ENCODE results near the gene HS6ST3.
"Not testable (repeated sequence)": the region's sequence is repeated elsewhere in the genome, so short reads cannot be mapped to it uniquely, and the experiment has no call there.

Gene HS6ST3

DNA sequence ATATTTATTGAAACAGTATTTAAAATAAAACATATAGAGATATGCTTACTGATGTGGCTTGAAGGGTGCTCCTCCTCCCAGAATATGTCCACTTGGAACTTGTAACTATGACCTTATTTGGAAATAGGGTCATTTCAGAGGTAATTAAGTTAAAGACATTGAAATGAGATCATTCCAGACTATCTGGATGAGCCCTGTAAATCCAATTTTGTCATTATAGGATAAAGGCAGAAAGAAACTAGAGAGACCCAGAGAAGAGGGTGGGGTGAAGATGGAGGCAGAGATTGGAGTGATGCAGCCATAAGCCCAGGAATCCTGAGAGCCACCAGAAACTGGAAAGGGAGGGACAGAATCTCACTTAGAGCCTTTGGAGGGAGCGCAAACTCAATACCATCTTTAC lies 661.2 kb downstream of the HS6ST3 start:
- DNase-seq: no peak

- DNase-seq: no peak
Measured at GRCh38 chr13:96762876-96763275, 673.0 kb downstream of the HS6ST3 start.

- no peak for DNase-seq
Measured at GRCh38 chr13:96766306-96766705, 676.4 kb downstream of the HS6ST3 start.

GRCh38 chr13:96768524-96768923 lies 678.6 kb downstream of the HS6ST3 start:
- no peak for DNase-seq

DNA sequence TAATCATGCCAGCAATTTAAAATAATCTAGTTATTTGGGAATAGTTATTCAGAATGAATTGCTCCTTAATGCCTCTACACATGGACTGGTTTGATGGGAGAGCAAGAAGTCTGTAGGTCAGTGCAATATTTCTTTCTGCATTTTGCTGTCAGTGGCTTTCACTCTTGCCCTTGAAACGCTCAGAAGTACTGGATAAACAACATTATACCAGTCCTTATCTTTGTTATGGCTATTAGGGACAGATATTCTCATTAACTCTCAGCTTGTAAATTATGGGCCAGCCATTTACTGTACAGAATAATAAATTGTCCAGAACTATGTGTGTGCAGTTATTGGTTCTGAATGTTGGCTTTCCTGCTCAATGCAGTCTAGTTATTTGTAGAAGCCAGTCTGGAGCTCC lies 680.0 kb downstream of the HS6ST3 start:
- DNase-seq: no peak

DNA sequence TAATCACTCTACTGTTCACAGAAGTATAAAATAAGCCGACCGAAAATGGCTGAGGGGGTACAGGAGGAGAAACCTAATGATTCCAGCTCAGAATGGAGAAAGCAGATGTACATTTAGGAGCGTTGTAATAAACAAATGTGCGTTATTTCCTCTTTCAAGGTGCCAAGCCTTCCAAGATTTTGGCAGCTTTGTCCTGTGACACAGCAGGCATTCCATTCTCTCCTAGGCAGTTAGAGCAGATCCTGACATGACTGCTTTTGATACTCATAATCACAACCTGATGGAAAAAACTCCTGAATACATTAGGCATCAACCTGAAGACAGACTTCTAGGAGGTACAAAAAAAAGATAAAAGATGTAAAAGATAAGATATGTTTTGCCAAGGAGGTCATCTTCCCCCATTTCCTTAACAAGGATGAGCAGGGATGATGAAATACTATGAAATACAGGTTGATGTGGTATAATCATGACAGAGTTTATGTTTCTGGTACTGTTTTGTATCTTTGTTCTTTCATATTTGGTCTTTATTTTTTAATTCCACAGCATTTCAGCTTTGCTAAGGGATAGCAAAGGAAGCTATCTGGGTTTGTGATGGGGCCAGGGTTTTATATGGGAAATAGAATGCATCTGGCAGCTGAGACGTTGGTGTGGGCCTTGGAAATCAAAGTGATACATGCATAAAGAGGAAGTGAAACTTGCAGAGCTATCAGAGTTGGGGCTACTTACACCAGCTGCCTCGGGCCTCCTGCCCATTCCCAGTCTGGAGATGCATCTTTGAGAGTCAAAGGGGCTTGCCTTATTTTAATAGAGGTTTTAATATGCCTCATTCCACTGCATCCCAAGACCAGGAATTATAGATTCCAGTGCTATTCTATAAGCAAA lies 681.8 kb downstream of the HS6ST3 start:
- no peak for DNase-seq

GRCh38 chr13:96772426-96772825 lies 682.5 kb downstream of the HS6ST3 start:
- DNase-seq: no peak

GRCh38 chr13:96778302-96778701 lies 688.4 kb downstream of the HS6ST3 start:
- not testable (repeated sequence) for DNase-seq

DNA sequence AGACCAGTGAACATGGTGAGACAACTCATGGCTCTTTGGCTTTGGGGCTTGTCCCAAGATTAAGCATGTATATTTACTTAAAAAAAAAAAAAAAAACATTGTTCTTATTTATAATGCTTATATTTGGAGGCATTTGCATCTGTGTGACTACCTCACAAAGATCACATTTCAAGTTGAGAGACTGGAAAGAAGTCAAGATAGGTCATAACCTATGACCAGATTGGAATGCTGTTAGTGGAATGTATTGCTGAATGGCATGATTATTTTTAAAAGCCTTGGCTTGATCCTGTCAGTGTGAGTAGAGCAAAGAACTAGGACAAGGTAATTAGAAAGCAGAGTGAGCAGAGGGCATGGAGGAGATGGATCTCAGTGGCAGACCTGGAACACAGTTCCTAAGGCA lies 689.8 kb downstream of the HS6ST3 start:
- no peak for DNase-seq

DNA sequence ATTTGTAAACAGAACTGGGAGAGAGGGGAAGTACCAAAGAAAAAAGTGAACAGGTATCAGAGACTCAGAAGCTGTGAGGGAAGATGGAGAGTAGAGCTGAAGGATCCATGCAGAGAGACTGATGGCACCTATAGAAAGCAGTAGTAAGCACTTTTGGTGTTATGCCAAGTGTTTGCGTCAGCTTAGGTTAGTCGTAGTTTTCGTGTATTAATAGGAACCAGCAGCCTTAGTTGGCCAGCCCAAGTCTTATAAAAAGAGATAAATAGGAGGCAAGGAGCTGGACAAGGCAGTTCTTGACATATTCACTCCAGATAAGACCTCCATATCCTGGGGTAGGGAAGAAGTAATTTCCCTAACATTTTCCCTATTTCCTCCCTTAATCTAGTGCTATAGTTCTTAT lies 690.2 kb downstream of the HS6ST3 start:
- DNase-seq: no peak

DNA sequence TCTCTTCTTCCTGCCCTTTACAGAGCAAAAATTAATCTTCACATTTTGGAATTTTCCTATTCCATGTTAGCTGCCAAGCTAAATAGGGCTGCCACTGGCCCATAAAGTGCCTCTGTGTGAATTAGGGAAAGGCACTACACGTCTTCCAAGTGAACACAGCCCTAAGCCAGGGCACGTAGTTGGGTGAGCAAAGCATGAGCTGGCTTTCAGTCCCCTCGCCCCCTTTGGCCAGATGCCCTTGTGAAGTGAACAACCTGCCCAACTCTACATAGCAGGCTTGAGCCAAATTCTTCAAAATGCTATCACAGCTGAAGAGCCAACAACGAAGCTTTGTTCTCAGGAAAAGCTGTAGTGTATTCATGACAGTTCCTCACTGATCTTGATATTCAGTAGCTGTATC lies 691.2 kb downstream of the HS6ST3 start:
- DNase-seq: no peak

DNA sequence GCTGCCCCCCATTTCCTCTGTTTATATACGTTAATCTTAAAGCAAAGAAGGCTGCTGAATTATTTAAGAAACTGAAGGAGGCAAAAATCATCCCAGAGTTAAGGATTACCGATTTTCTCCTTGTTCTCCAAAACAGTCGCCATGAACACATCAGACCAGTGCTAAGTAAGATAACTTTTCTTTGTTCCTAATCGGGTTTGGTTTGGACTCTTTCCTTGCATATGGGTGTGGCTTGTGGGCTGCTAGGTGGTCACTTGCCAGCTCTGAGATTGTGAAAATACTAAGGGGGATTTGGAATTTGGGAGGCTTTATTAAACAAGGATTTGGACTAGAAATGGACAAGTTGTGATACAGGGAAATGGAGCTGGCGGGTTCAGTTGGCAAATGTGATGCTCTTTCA lies 692.3 kb downstream of the HS6ST3 start:
- no peak for DNase-seq

GRCh38 chr13:96783057-96783456 lies 693.1 kb downstream of the HS6ST3 start:
- no peak for DNase-seq

DNA sequence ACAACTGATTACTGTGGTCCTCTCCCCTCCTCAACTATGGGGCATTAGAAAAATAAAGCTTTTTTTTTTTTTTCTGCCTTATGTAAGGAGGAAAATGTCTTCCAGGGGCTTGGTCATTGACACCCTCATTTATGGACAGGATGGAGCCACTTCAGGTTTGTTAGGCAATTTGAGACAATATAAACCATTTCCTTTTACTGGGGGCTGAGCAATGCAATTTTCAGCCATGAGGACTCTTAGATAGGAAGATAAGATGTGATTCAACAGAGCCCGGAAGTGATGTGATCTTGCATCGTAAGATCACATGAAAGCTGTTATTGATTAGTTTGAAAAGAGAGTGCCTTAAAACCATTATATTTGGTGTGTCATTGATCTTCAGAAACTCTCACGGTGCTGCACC lies 693.6 kb downstream of the HS6ST3 start:
- no peak for DNase-seq

DNA sequence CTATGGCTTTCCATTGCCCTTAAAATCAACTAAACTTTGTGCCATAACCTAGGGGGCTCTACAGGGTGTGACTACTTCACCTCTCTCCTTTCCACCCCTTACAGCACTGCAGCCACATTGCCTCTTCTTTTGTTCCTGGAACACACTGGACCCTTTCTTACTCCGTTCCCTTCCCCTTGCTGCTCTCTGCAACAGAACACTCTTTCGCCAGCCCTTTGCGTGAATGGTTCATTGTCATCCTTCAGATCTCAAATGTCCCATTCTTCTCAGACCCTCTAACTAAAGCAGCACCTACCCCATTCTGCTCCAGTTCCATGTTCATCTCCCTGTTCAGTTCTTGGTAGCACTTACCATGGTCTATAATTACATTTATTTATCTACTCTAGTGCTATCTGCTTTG lies 696.1 kb downstream of the HS6ST3 start:
- DNase-seq: no peak

- no peak for DNase-seq
Measured at GRCh38 chr13:96792188-96792587, 702.3 kb downstream of the HS6ST3 start.

GRCh38 chr13:96792736-96793403 lies 703.0 kb downstream of the HS6ST3 start:
- DNase-seq: no peak

GRCh38 chr13:96793404-96793755 lies 703.5 kb downstream of the HS6ST3 start:
- no peak for DNase-seq

DNA sequence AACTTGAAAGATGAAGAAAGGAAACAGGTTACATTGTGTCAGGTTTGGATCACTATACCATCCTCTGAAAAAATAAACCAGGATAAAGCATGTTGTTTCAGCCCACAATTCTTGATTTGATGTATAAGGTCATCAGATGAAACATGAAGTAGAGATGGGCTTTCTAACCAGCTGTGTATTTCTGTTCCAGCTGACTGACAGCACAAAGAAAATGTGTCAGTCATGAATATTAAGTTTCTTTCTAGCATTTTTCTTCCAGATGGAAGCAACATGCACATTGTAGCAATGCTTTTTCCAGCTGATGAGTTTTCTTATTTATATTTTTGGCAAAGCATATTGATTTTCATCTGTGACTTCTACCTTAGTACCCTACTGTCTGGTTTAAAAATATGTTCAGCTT lies 704.8 kb downstream of the HS6ST3 start:
- no peak for DNase-seq

GRCh38 chr13:96795670-96796069 lies 705.8 kb downstream of the HS6ST3 start:
- DNase-seq: no peak

DNA sequence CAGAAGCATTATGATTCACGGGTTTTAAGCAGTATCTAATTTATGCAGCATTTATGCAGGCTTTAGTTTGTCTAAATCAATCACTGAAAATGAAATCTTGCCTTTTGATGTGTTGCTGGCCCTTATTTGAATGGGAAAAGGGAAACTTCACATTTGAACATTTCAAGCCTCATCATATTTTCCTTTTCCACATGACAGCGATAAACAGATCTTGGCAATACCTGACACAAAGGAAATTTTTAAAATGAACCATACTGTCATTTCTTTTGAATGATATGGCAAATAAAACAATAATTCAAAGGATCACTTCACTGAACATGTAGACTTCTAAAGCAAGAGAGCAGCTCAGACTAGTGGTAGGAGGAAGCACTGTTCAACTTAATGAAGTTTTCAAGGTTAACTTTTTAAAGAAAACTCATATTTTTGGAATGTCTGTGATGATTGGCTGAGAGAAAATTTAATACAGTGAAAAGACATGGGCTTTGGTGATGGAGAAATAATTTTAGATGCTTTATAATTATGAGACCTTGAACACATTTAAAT lies 706.3 kb downstream of the HS6ST3 start:
- DNase-seq: no peak

DNA sequence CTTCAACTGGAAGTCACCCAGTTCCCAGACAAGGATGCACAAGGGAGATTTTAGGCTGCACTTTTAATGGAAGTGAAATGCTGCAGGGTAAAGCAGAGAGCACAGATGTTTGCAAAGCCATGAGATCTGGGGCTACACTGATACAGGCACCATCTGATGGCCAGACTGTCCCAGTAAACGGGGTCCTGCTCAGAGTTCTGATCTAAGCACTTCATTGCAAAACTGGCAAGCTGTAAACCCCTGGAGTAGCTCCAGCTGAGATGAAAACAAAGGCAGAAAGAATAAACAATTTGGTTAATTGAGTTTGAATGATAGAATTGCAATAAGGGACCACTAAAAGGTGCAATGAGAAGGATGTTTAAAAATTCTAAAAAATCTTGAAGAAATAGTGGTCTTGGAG lies 707.2 kb downstream of the HS6ST3 start:
- no peak for DNase-seq

GRCh38 chr13:96803456-96804100 lies 713.7 kb downstream of the HS6ST3 start:
- no peak for DNase-seq

DNA sequence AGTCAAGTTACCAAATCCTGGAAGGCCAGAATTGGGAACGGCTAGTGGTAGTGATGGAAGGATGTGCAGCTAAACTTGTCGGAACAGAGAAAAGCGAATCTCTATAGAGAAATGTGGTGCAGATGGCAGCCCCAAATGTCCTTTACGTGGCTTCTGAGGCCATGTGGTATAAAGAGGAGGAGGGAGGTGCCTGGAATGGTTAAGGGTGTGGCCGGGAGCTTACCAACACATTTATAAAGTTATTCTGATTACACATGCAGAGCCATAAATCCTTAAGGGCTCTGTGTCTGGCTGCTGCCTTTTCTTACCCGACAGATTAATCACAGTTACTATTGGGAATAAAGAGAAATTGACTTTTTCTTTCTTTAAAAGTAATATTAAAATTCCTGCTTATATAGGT lies 714.3 kb downstream of the HS6ST3 start:
- DNase-seq: no peak

All from stimulated activated CD4-positive, alpha-beta T cell treated with anti-CD3 and anti-CD28 coated beads, Interleukin-4, amount 100 ng/mL, for 24 hours (primary cell).